GM12892 (cell line): ENCODE results near the gene RNPEPL1.

Experiments used
- POLR2A ChIP-seq: IDR thresholded peaks from 2 replicates; pipeline ENCODE4 v1.6.1; 2011; ENCODE audit warnings: low read depth, low read length, control low read depth
- POLR2AphosphoS5 ChIP-seq: IDR thresholded peaks from 2 replicates; pipeline ENCODE4 v1.6.1; 2011; ENCODE audit warnings: low read depth, low read length, control low read depth

DNA sequence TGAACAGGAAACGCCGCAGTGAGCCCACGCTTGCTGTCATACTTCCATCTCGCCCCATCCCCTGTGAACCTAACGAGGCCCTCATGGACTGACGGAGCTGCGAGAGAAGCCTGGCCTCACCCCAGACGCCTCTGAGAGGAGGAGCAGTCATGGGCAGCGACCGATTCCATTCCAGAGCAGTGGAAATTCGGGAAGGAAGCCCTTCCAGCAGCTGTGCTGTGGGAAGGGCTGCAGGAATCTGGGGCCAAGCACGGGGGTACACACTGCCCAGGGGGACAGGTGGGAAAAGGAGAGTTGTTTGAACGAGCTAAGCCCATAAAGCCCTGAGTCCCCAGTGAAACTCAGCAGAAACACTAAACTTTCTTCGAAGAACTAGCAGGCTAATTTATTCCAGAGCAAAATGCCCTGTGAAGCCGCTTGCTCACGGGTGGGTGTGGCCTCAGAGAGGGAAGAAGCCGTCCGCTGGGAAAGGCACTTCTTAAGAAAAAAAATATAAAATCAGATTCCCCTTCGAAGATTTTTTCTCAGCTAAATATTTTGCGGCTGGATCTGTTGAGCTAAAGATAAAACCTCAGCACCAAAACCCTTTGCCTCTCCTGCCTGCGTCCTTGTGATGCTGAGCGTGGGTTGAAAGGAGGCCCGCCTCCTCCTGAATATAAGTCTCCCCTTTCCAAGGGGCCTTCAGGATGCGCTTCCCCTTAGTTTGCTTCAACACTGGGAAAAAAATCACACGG, 48.7 kb upstream of the RNPEPL1 start:
- TF ChIP-seq POLR2A (no peak), POLR2AphosphoS5 (no peak)
